ENCODE results near the gene COASY. TPM values are rescaled to one million over a fixed set of nuclear protein-coding genes. Genes with fewer than 3 reads are reported as not detected.

COASY gene
- 18.0 and 22.0 TPM in 2 replicates for total RNA-seq

DNA sequence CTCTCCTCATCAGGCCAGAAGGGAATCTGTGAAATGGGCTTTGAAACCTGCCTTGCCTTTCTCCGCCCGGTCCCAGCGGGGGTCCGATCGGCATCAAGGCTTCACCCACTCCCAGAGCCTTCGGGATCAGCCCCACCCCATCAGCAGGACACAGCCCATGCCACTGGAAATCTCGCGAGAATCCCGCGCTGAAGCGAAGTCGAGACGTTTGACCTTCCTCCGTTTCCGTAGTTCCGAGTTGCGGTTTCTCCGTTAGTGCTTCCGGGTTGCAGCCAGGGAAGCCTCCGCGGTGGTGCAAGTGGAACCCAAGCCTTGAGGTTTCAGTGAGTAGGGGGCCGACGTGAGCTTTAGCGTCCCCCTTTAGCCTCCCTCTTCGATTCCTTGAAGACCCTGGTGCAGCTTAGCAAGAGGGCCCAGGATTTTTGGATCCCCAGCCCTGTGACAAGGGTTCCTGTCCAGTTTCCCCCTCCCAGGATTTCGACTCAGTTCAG is at the start of gene COASY:
COASY (plus strand) TSS at position 252 of the 491 bp plus-strand sequence. CDS start 475 bp downstream, outside the sequence.
- peak; percentile 98 for DNase-seq (ENCODE audit: low read depth)
- peak within 1 kb of the TSS; percentile 92 for H3K4me3 ChIP-seq (ENCODE audit: low read depth, low read length)
- TF ChIP-seq, protein P1, sequence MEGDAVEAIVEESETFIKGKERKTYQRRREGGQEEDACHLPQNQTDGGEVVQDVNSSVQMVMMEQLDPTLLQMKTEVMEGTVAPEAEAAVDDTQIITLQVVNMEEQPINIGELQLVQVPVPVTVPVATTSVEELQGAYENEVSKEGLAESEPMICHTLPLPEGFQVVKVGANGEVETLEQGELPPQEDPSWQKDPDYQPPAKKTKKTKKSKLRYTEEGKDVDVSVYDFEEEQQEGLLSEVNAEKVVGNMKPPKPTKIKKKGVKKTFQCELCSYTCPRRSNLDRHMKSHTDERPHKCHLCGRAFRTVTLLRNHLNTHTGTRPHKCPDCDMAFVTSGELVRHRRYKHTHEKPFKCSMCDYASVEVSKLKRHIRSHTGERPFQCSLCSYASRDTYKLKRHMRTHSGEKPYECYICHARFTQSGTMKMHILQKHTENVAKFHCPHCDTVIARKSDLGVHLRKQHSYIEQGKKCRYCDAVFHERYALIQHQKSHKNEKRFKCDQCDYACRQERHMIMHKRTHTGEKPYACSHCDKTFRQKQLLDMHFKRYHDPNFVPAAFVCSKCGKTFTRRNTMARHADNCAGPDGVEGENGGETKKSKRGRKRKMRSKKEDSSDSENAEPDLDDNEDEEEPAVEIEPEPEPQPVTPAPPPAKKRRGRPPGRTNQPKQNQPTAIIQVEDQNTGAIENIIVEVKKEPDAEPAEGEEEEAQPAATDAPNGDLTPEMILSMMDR (IDR thresholded peaks at IDR 0.05; ENCODE audit: insufficient read depth, low read depth, low read length), result no peak

DNA sequence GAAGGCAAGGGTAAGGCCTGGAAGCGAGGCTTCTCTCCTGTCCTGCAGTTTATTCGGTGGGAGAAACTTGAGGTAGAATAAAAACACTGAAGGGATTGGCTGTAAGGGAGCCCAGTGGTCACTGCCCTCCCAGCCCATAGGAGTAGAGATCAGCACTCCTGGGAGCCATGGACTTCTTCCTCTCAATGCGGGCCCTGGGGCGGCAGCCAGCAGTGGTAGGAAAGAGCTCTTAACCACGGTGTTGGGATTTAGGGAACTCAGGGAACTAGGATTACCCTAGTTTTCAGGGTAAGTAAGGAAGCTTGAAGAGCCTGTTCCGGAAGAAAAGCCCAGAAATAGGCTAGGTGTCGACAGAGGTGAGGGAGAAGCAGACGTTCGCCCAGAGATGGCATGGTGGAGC is 49.7 kb upstream of the COASY start:
- no peak overlapping the region for H3K4me3 ChIP-seq (ENCODE audit: low read depth, low read length)
- no peak for DNase-seq (ENCODE audit: low read depth)
- TF ChIP-seq, protein P1 (IDR thresholded peaks at IDR 0.05; ENCODE audit: insufficient read depth, low read depth, low read length), result no peak

- TF ChIP-seq, protein P1 (IDR thresholded peaks at IDR 0.05; ENCODE audit: insufficient read depth, low read depth, low read length), result no peak
- peak; percentile 72 for DNase-seq (ENCODE audit: low read depth)
- no peak overlapping the region for H3K4me3 ChIP-seq (ENCODE audit: low read depth, low read length)
Measured at GRCh38 chr17:42512733-42513251, 49.2 kb upstream of the COASY start.

GRCh38 chr17:42513686-42514085 is 48.3 kb upstream of the COASY start:
- no peak for DNase-seq (ENCODE audit: low read depth)
- TF ChIP-seq, protein P1 (IDR thresholded peaks at IDR 0.05; ENCODE audit: insufficient read depth, low read depth, low read length), result no peak
- no peak overlapping the region for H3K4me3 ChIP-seq (ENCODE audit: low read depth, low read length)

DNA sequence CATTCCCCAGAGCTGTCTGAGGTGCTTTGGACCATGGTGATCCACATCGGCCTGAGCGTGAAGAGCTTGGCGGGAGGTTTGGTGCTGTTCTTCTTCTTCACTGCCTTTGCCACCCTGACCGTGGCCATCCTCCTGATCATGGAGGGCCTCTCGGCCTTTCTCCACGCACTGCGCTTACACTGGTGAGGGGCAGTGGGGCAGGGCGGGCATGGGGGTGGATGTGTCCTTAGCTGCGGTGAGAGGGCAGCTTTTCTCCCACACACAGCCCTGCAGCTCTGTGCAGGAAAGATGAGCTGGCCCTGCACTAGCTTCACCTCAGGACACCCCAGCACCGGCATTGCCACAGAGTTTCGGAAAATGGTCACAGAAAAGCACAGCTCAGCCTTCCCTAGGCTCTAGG is 47.7 kb upstream of the COASY start:
- TF ChIP-seq, protein P1 (IDR thresholded peaks at IDR 0.05; ENCODE audit: insufficient read depth, low read depth, low read length), result no peak
- H3K4me3 ChIP-seq (ENCODE audit: low read depth, low read length), result no peak overlapping the region

DNA sequence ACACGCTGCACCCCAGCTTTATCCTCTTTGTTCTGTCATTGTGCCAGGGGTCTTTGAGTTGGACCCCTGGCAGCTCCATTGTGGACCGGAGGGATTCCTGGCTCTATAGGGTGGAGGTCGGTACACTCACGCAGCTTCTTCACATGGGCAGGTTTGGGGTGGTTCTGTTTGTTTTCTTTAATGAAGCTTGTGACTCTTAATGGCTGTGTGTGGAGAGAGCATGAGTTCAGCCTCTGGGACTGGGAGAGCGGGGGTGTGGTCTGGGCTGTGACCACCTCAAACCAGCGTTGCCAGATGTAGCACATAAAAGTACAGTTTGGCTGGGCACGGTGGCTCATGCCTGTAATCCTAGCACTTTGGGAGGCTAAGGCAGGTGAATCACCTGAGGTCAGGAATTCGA is 47.1 kb upstream of the COASY start:
- TF ChIP-seq, protein P1 (IDR thresholded peaks at IDR 0.05; ENCODE audit: insufficient read depth, low read depth, low read length), result no peak
- DNase-seq (ENCODE audit: low read depth), result no peak

More for the DNA sequence above, 47.7 kb upstream of the COASY start:
- no peak for DNase-seq (ENCODE audit: low read depth)

GRCh38 chr17:42517516-42517915 is 44.4 kb upstream of the COASY start:
- TF ChIP-seq, protein P1 (IDR thresholded peaks at IDR 0.05; ENCODE audit: insufficient read depth, low read depth, low read length), result peak; percentile 97
- peak; percentile 90 for DNase-seq (ENCODE audit: low read depth)
- H3K4me3 ChIP-seq (ENCODE audit: low read depth, low read length), result no peak overlapping the region

More for the DNA sequence above, 47.1 kb upstream of the COASY start:
- no peak overlapping the region for H3K4me3 ChIP-seq (ENCODE audit: low read depth, low read length)

All from fibroblast of villous mesenchyme (primary cell).